Natural killer cell (primary cell): Measurements from ENCODE around the gene NSUN6. TPM values are rescaled to one million over a fixed set of nuclear protein-coding genes. Genes with fewer than 3 reads are reported as not detected.

ENCODE experiments used
- ATAC-seq, 3 donors: fragments of 150-1000 bp in 2 of 3; fragments of 200-7000 bp in 1 of 3; cut with Tn5 transposase; 1 replicate in 1 of 3; 2 replicates in 2 of 3; pipeline ENCODE4 v1.10.0; 2021; ENCODE audit warnings: mild to moderate bottlenecking in 2 of 3, moderate library complexity in 2 of 3
- DNase-seq, 2 donors: peaks; one replicate each; pipeline versions ENCODE4 v3.0.0 to v3.0.0-alpha.2; 2013 to 2021; ENCODE audit warnings: mixed read lengths in 1 of 2
- H3K27ac ChIP-seq: one replicate; pipeline ENCODE4 v1.5.1; 2013; ENCODE audit warnings: mild to moderate bottlenecking, low read length
- H3K27me3 ChIP-seq: one replicate; pipeline ENCODE4 v1.6.1; 2013; ENCODE audit warnings: low read length; ENCODE audit not compliant: control insufficient read depth, insufficient read depth
- H3K36me3 ChIP-seq: one replicate; pipeline ENCODE4 v1.6.1; 2013; ENCODE audit warnings: low read length; ENCODE audit not compliant: control insufficient read depth, insufficient read depth
- H3K4me1 ChIP-seq: one replicate; pipeline ENCODE4 v1.6.1; 2013; ENCODE audit warnings: low read length; ENCODE audit not compliant: control insufficient read depth, insufficient read depth
- H3K4me3 ChIP-seq: one replicate; pipeline ENCODE4 v1.5.1; 2013; ENCODE audit warnings: low read length
- H3K9me3 ChIP-seq: one replicate; pipeline ENCODE4 v1.6.1; 2013; ENCODE audit warnings: low read length; ENCODE audit not compliant: control insufficient read depth, insufficient read depth
- H3K27ac Mint-ChIP-seq, 2 donors: one replicate each; pipeline ENCODE4 v1.8.0; 2022; ENCODE audit warnings: mild to moderate bottlenecking in 2 of 2, mixed read lengths in 2 of 2, moderate library complexity in 1 of 2
- H3K27me3 Mint-ChIP-seq, 2 donors: one replicate each; pipeline ENCODE4 v1.8.0; 2022; ENCODE audit warnings: low read depth in 2 of 2, mixed read lengths in 2 of 2
- H3K36me3 Mint-ChIP-seq: one replicate; pipeline ENCODE4 v1.8.0; 2022; ENCODE audit warnings: mixed read lengths
- H3K4me1 Mint-ChIP-seq, 2 donors: one replicate each; pipeline ENCODE4 v1.8.0; 2022; ENCODE audit warnings: mixed read lengths in 2 of 2
- H3K4me3 Mint-ChIP-seq: one replicate; pipeline ENCODE4 v1.8.0; 2022; ENCODE audit warnings: mild to moderate bottlenecking, moderate library complexity, mixed read lengths
- H3K9me3 Mint-ChIP-seq, 2 donors: one replicate each; pipeline ENCODE4 v1.8.0; 2022; ENCODE audit warnings: mixed read lengths in 2 of 2
- WGBS: methylation state at CpG from one replicate; pipeline ENCODE4 v1.1.7; 2013; ENCODE audit warnings: missing lambda C conversion rate; ENCODE audit not compliant: insufficient coverage; 5-methylcytosine and 5-hydroxymethylcytosine counted together
- intact Hi-C: fragments of 100-400 bp; cut with micrococcal nuclease; formaldehyde crosslinking; loops from one replicate; pipeline ENCODE4 v1.14.2; 2022
- total RNA-seq, 4 donors: library from RNA; stranded (reverse); fragments of 120-200 nt in 1 of 4; gene quantifications; one replicate each; pipeline versions ENCODE4 v1.2.3 to v1.2.4, GENCODE V29; 2013 to 2022
- TF ChIP-seq, protein P1 (sequence below): fragments of 200-600 bp; IDR thresholded peaks from one replicate; pipeline ENCODE4 v1.8.0; 2022; ENCODE audit warnings: antibody characterized with exemption

NSUN6 gene
- total RNA-seq, 3 donors from 2014 or later (not counting 1 experiment from before 2014, with no cell fraction given) = 25.7 to 36.9 (median 26.4) TPM

DNA sequence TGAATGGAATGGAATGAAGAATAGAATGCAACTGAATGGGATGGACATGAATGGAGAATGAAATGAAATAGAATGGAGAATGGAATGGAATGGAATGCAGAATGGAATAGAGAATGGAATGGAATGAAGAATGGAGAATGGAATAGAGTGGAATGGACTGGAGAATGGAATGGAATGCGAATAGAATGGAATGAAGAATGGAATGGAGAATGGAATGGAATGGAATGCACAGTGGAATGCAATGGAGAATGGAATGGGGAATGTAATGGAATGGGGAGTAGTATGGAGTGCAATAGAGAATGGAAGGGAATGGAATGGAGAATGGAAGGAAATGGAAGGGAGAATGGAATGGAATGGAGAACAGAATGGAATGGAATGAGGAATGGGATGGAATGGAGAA, 93.4 kb downstream of the NSUN6 start:
- Mint-ChIP-seq H3K4me1 (no peaks in the 10 kb centered on the region), H3K9me3 (no peaks in the 10 kb centered on the region), H3K4me3 (no peak overlapping the region), H3K27me3 (no peaks in the 10 kb centered on the region), H3K27ac (no peak overlapping the region), H3K36me3 (no peaks in the 10 kb centered on the region)
- ATAC-seq = no peak
- TF ChIP-seq, protein P1, sequence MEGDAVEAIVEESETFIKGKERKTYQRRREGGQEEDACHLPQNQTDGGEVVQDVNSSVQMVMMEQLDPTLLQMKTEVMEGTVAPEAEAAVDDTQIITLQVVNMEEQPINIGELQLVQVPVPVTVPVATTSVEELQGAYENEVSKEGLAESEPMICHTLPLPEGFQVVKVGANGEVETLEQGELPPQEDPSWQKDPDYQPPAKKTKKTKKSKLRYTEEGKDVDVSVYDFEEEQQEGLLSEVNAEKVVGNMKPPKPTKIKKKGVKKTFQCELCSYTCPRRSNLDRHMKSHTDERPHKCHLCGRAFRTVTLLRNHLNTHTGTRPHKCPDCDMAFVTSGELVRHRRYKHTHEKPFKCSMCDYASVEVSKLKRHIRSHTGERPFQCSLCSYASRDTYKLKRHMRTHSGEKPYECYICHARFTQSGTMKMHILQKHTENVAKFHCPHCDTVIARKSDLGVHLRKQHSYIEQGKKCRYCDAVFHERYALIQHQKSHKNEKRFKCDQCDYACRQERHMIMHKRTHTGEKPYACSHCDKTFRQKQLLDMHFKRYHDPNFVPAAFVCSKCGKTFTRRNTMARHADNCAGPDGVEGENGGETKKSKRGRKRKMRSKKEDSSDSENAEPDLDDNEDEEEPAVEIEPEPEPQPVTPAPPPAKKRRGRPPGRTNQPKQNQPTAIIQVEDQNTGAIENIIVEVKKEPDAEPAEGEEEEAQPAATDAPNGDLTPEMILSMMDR = no peak
- peaks cover 7% of the 10 kb centered on the region for H3K36me3 ChIP-seq
- no peaks in the 10 kb centered on the region for H3K27me3 ChIP-seq
- no peaks in the 10 kb centered on the region for H3K4me1 ChIP-seq
- no peaks in the 10 kb centered on the region for H3K9me3 ChIP-seq
- H3K4me3 ChIP-seq = no peak overlapping the region
- DNase-seq = no peak
- H3K27ac ChIP-seq = no peak overlapping the region
- 99% methylated on average over 1 of the region's 1 CpG for WGBS
- intact Hi-C loops = no loop called here

DNA sequence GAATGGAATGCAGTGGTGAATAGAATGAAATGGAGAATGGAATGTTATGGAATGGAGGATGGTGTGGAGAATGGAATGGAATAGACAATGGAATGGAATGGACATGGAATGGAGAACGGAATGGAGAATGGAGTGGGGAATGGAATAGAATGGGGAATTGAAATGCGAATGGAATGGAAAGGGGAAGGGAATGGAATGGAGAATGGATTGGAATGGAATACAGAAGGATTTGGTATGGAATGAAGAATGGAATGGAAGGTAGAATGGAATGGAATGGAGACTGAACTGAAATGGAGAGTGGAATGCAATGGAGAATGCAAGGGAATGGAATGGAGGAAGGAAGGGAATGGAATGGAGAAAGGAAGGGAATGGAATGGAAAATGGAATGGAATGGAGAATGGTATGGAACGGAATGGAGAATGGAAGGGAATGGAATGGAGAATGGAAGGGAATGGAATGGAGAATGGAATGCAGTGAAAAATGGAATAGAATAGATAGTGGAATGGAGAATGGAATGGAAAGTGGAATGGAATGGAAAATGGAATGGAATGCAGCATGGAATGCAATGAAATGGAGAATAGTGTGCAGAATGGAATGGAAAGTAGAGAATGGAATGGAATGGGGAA, 94.8 kb downstream of the NSUN6 start:
- Mint-ChIP-seq H3K4me1 (no peaks in the 10 kb centered on the region), H3K4me3 (no peak overlapping the region), H3K27ac (no peak overlapping the region), H3K36me3 (no peaks in the 10 kb centered on the region), H3K9me3 (no peaks in the 10 kb centered on the region), H3K27me3 (no peaks in the 10 kb centered on the region)
- TF ChIP-seq, protein P1 = no peak
- WGBS = 99% methylated on average over 3 of the region's 3 CpGs
- Histone ChIP-seq H3K27me3 (no peaks in the 10 kb centered on the region), H3K36me3 (peaks cover 8% of the 10 kb centered on the region), H3K4me1 (no peaks in the 10 kb centered on the region), H3K27ac (no peak overlapping the region), H3K9me3 (no peaks in the 10 kb centered on the region), H3K4me3 (no peak overlapping the region)
- no peak for ATAC-seq
- no peak for DNase-seq
- intact Hi-C loops = no loop called here

DNA sequence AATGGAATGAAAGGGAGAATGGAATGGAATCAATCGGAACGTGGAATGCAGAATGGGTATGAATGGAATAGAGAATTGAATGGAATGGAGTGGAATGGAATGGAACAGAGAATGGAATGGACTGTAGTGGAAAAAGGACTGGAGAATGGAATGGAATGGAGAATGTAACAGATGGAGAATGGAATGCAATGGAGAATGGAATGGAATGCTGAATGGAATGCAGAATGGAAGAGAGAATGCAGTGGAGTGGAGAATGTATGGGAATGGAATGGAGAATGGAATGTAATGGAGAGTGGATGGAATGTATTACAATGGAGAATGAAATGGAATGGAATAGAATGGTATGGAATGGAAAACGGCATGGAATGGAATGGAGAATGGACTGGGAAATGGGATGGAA, 96.9 kb downstream of the NSUN6 start:
- ATAC-seq (no peak), DNase-seq (no peak)
- Mint-ChIP-seq H3K9me3 (no peaks in the 10 kb centered on the region), H3K4me3 (no peak overlapping the region), H3K27ac (no peak overlapping the region), H3K27me3 (no peaks in the 10 kb centered on the region), H3K4me1 (no peaks in the 10 kb centered on the region), H3K36me3 (no peaks in the 10 kb centered on the region)
- Histone ChIP-seq H3K4me3 (no peak overlapping the region), H3K36me3 (peaks cover 14% of the 10 kb centered on the region), H3K9me3 (no peaks in the 10 kb centered on the region), H3K27me3 (no peaks in the 10 kb centered on the region), H3K4me1 (no peaks in the 10 kb centered on the region), H3K27ac (no peak overlapping the region)
- intact Hi-C loops = no loop called here
- 98% methylated on average over 3 of the region's 3 CpGs for WGBS
- TF ChIP-seq, protein P1 = no peak

DNA sequence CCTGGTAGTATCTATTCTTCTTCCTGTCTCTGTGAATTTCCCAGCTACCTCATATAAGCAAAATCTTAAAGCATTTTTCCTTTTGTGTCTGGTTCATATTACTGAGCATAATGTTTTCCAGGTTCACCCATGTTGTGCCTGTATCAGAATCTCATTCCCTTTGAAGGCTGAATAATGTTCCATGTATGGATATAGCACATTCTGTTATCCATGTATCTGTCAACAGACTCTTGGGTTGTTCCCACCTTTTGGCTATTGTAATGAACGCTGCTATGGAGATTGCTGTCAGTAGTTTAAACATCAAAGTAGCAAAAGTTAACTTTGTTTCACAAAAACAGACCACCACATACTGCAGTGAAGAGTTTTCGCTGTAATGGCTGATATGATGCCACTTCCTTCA, 99.9 kb downstream of the NSUN6 start:
- no peak overlapping the region for H3K27ac Mint-ChIP-seq
- no peaks in the 10 kb centered on the region for H3K4me1 Mint-ChIP-seq
- no peak overlapping the region for H3K4me3 Mint-ChIP-seq
- no peak overlapping the region for H3K4me3 ChIP-seq
- no peaks in the 10 kb centered on the region for H3K36me3 Mint-ChIP-seq
- H3K27me3 Mint-ChIP-seq = no peaks in the 10 kb centered on the region
- TF ChIP-seq, protein P1 = no peak
- 94% methylated on average over 2 of the region's 2 CpGs for WGBS
- H3K27ac ChIP-seq = no peak overlapping the region
- intact Hi-C loops = no loop called here
- H3K4me1 ChIP-seq = no peaks in the 10 kb centered on the region
- H3K9me3 ChIP-seq = no peaks in the 10 kb centered on the region
- H3K27me3 ChIP-seq = no peaks in the 10 kb centered on the region
- no peaks in the 10 kb centered on the region for H3K9me3 Mint-ChIP-seq
- peaks cover 19% of the 10 kb centered on the region for H3K36me3 ChIP-seq
- no peak for DNase-seq
- no peak for ATAC-seq
